ENCODE data around the gene TRIO.
"Not testable (repeated sequence)": the region's sequence is repeated elsewhere in the genome, so short reads cannot be mapped to it uniquely, and the experiment has no call there.

Gene TRIO

GRCh38 chr5:14142827-14143545, at the start of gene TRIO:
Gene TRIO, plus strand, starts transcription at chr5:14143342. Its CDS starts 384 bp downstream, at chr5:14143726.
- DNase-seq (ENCODE audit: low read depth in 1 of 2, low spot score in 1 of 2) = peak; percentile 42 to 48

- not testable (repeated sequence) for DNase-seq (ENCODE audit: low read depth in 1 of 2, low spot score in 1 of 2)
Measured at GRCh38 chr5:14097380-14097779, 45.8 kb upstream of the TRIO start.

DNA sequence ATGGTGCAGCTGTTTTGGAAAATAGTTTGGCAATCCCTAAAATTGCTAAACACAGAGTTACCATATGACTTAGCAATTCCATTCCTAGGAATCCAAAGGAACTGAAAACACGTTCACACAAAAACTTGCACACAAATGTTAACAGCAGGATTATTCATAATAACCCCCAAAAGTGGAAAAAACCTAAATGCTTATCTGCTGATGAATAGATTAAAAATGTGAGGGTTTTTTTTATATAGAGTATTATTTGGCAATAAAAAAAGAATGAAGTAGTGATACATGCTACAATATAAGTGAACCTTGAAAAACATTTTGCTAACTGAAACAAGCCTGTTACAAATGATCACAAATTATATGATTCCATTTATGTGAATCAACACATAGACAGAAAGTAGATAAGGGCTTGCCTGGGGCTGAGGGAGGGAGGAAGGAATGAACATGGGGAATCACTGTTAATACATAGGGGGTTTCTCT, 45.1 kb upstream of the TRIO start:
- DNase-seq (ENCODE audit: low read depth in 1 of 2, low spot score in 1 of 2) = no peak

DNA sequence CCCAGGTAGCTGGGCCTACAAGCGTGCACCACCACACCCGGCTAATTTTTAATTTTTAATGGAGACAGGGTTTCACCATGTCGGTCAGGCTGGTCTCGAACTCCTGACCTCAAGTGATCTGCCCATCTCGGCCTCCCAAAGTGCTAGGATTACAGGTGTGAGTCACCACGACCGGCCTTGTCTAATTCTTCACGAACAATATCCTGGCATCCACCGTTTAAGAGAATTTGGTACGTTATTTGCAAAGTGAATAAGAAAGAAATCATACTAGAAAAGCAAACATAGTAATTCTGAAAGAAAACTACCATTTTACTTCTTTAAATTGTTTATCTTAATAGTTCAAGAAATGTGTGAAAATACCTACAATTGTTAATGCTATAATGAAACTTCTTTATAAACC, 42.9 kb upstream of the TRIO start:
- DNase-seq (ENCODE audit: low read depth in 1 of 2, low spot score in 1 of 2) = no peak

GRCh38 chr5:14101922-14102321, 41.2 kb upstream of the TRIO start:
- DNase-seq (ENCODE audit: low read depth in 1 of 2, low spot score in 1 of 2) = no peak

DNA sequence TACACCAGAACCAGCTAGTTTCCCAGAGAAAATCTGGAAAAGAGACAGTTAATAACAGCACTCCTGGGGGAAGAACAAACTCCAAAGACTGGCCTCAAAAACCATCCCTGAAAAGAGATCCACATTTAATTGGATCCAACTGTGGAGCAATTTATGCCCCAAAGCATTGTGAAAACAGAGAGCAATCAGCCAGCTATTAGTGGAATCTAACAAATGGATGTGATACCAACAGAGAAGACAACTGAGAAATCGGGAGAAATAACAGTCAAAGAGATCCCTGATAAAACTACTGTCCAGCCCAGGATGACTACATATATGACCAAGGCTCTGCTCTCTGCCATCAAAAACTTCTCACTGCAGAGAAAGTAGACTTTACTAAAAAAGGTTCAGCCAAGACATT, 40.5 kb upstream of the TRIO start:
- no peak for DNase-seq (ENCODE audit: low read depth in 1 of 2, low spot score in 1 of 2)

DNA sequence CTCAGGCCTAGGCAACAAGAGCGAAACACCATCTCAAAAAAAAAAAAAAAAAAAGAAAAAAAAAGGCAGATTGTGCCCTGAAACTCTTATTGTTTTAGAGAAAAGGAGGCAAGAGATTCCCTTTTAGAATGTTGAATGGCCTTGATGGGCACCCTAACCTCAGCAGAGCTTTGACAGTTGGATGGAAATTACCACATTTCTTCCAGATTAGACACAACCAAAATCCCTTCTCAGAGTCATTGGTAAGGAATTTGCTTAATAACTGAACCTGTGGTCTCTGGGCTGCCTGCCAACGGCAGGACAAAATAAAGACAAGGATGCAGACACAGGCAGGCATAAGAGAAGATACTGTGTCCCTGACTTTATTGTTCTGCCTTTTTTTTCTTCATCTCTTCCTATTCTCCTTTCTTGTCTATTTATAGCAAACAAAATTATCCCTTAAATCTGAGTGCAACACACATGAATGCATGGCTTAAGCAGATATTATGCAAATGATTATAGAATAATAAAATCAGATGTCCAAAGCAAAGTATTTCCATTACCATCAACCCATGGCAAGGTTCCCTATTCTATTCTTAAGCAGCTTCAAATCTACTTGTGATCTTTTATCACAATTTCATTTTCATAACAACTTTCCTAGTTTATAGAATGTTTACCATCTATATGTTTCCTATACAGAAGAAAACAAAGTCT, 37.3 kb upstream of the TRIO start:
- DNase-seq (ENCODE audit: low read depth in 1 of 2, low spot score in 1 of 2) = no peak

- DNase-seq (ENCODE audit: low read depth in 1 of 2, low spot score in 1 of 2) = no peak
Measured at GRCh38 chr5:14107536-14107935, 35.6 kb upstream of the TRIO start.

DNA sequence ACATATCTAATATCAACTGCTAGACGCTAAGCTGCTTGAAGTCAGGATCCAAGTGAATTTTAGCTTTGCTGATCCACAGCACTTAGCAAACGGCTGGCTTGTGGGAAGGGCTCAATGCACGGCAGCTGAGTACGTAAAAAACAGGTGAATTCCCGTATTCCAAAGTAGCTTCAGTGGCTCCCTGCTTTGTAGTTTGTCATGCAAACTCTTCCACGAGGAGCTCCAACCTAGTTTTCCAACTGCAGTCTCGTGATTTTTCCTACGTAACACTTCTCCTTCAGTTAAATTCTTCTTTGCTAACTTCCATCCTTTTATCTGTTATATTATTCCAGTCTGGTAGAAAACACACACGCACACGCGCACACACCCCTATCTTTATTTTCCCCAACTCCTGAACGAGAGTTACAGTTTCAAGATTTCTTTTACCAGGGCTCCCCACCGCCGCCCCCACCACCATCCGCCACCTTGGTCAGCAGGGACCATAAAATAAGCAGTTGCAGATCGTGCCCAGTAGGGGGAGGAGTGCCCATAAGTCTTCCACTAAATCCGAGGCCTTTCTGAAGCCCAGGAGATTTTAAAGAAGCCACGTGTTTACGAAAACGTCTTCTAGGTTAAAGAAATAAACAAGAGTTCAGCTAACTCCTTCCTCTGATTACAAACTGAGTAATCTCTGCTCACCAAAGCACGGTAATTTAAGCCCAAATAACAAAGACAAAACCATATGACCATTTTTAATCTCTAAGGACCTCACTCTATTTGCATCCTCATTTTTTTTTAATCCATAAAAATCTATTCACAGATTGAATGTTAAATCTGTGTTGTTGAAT, 34.8 kb upstream of the TRIO start:
- no peak for DNase-seq (ENCODE audit: low read depth in 1 of 2, low spot score in 1 of 2)

DNA sequence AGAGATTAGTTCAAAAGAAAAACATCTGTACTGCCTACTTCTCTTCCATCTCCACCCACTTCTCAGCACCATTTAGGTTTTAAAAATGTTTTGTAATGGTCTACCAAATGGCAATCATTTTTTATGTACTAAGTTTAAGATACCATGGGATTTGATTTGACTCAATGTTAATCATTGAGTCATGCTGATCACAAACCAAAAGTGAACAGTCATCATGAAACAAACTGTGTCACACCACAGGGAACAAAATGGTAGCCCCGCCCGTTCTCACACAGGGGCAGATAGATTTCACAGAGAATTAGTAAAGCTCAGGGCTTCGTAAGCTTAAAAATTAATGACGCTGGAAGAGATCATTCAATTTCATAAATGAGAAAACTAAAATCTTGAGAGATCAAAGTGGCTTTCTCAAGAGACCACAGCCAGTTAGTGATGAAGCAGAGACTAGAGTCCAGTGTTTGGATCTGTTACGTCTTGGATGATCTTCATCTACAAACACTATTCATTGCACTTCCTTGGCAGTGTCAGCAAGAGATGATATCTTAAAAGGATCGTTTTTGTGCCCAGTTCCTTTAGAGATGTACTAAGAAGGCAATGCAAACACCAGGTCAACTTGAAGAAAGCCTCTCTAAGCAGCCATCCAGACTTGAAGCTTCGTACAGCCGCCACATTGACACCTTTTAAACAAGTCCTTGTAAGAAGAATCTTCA, 33.9 kb upstream of the TRIO start:
- no peak for DNase-seq (ENCODE audit: low read depth in 1 of 2, low spot score in 1 of 2)

DNA sequence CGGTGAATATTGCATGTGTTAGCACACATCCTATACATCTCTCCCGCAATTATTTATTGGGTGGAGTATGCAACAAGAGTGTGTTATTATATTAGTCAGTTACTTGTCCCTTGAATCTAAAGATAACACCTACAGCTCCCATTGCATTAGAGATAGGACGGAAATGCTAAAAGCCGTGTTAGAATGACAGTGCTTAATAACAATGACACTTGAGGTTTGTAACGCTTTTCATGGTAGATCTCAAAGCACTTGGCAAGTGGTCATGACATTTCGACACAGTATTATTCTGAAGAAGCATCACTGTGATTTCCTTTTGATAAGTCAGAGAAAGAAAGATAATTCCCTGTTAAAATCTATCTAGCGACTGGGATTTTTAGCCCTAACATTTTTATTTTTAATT, 33.4 kb upstream of the TRIO start:
- DNase-seq (ENCODE audit: low read depth in 1 of 2, low spot score in 1 of 2) = no peak

GRCh38 chr5:14110196-14110595, 32.9 kb upstream of the TRIO start:
- no peak for DNase-seq (ENCODE audit: low read depth in 1 of 2, low spot score in 1 of 2)

GRCh38 chr5:14110680-14111079, 32.5 kb upstream of the TRIO start:
- no peak for DNase-seq (ENCODE audit: low read depth in 1 of 2, low spot score in 1 of 2)

- no peak for DNase-seq (ENCODE audit: low read depth in 1 of 2, low spot score in 1 of 2)
Measured at GRCh38 chr5:14112998-14113652, 30.0 kb upstream of the TRIO start.

DNA sequence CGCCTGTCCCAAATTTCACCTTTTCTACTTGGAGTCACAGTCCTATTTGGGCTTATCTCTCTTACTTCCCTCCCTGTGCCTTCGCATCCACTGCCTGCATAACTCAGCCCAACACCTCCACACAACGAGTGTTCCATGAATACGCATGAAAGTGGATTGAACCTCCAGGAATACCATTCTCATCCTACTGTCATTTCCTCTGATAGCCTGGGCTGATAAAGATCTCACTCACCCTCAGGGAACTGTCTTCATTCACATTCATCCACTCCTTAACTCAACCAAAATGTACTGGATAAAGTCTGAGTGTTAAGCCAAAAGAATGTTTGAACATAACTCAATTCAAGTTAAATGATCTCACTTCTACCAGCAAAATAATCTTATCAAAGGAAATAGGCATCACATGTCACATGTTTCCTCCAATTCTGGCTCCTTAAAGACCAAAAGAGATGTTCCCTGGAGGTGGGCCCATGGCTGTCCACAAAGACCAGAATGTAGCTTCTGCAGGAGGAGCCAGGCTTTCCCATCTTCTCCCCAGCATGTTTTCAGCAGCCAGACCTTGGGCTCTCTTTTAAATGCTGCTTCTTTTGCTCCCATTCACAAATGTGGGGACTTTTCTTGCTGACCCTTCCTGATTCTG, 28.4 kb upstream of the TRIO start:
- no peak for DNase-seq (ENCODE audit: low read depth in 1 of 2, low spot score in 1 of 2)

DNA sequence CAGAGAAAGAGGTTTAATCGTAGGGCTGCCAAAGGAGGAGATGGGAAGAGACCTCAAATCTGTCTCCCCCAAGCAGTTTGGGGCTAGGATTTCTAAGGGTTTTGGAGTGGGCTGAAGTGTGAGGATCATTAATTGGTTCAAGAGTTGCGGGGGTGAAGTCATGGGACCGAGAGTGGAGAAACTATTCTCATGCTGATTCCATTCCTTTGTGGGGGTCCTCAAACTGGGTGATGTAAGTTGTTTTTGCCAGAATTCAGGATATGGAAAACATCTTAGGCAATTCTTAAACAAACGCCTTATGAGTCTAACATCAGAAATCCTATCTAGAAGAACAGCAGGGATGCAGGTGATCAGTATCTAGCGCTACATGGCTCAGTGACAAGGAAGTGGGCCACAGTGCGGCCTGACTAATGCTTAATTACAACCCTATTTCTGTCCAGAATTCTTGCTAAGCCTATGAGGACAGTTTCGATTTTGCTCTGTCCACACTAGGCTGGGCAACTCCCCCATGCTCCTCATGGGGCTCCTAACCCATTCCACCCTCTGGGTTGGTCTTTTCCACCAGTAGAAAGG, 27.7 kb upstream of the TRIO start:
- no peak for DNase-seq (ENCODE audit: low read depth in 1 of 2, low spot score in 1 of 2)

- DNase-seq (ENCODE audit: low read depth in 1 of 2, low spot score in 1 of 2) = no peak
Measured at GRCh38 chr5:14118551-14119320, 24.4 kb upstream of the TRIO start.

GRCh38 chr5:14120176-14120575, 23.0 kb upstream of the TRIO start:
- DNase-seq (ENCODE audit: low read depth in 1 of 2, low spot score in 1 of 2) = no peak

DNA sequence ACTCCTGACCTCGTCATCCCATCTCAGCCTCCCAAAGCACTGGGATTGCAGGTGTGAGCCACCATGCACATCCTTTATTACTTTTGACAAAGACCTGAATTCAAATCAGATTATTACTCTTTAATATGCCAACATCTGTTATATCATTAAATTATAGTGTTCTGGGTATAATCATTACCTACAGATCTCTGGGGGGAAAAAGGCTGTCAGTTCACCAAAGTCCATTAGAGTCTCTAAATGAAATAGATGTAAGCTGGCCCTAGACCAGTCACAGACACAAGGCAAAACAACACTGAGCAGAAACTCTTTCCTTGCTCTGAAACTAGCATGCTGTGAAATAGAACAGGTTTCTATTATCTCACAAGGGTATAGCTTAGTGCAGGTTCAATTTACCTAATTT, 21.6 kb upstream of the TRIO start:
- no peak for DNase-seq (ENCODE audit: low read depth in 1 of 2, low spot score in 1 of 2)
